Measurements from ENCODE around the gene OSBP.
"Not testable (repeated sequence)": the region's sequence is repeated elsewhere in the genome, so short reads cannot be mapped to it uniquely, and the experiment has no call there.

The OSBP gene

DNA sequence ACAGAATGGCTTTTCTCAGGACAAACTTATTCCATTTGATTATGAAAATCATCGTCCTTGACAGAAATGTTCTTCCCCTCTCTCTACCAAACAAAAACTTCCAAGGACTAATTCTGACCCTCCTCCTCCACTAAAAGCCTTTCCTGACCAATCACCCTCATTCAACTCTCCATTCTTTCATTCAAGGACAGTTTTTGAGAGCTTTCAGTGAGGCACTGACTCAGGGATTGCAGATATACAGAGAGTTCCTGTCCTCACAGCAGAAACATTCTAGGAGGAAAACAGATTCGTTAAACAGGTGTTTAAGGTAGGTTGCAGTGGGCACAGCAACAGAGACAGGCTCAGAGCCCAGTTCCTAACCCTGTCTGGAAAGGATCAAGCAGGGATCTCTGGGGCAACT lies 62.7 kb downstream of the OSBP start:
- peak; percentile 30 for DNase-seq

DNA sequence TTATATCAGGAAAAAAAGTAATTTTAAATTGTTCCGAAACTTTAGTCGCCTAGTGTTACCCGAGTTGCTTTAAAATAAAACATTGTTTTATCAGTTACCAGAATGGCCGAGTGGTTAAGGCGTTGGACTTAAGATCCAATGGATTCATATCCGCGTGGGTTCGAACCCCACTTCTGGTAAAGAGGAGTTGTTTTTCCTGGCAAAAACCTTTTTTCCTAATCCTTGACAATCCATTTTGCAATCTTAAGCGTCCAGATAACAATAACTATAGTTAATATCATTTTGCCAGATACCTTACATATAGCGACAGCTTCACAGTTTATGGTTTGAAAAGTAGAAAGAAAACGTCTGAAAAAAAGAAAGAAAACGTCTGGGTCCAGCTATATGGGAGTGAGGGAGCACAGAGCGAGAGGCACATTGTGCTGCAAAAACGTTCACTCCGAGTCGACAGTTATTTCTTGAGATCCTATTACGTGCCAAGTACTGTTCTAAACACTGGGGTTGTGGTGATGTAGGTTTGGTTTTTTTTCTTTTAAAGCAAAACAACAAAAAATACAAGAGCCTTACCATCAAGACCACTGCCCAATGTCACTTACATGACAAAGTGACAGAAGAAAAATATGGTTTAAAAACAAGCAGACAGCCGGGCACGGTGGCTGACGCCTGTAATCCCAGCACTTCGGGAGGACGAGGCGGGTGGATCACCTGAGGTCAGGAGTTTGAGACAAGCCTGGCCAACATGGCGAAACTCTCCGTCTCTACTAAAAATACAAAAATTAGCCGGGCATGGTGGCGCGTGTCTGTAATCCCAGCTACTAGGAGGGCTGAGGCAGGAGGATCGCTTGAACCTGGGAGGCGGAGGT lies 63.7 kb downstream of the OSBP start:
- DNase-seq: peak; percentile 89

DNA sequence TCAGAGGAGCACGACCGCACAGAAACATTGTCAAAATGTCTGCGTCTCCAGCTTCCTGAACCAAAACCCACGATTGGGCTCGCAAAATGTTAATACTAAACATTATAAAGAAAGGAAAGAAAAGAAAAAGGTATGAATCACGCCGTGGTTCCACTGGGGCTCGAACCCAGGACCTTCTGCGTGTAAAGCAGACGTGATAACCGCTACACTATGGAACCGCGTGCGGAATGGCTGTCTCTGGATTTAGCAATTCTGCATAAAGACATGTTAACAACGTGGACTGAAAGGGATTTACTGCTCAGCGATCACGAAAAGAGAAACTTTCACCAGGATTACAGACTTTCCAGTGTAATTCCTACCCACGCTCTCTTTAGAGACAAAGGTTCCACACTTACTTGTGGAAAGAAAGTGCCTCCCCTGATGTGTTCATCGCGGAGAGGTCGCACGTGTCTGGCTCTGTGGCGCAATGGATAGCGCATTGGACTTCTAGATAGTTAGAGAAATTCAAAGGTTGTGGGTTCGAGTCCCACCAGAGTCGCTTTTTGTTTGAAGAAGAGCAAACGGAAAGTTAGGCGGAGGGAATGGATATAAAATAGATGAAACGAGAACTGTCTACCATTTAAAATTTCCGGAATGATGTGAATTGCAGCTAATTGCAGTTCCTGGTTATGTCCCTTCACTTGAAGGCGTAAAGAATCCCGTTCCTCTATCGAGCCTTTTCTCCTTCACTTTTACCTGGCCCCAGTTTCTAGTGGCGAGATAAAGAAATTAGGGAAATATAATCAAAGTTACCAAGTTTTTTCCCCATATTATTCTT lies 64.5 kb downstream of the OSBP start:
- DNase-seq: peak; percentile 97

DNA sequence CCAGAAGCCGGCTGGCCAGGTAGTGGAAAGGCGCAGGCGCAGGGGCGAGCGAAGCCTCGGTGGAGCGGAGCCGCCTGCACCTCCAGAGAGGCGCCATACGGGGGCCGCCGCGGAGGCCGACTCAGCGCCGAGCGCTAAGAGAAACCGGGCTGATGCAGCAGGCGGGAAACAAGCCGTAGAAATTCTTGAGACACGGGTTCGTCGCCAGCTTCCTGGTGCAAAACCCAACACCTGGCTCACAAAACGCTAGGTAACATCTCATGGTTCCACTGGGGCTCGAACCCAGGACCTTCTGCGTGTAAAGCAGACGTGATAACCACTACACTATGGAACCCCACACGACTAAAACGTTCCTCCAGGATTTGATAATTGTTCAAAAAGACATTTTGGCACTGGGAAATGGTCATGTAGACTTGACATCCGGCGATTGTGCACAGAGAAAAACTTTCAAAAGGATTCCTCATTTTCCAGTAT lies 65.2 kb downstream of the OSBP start:
- peak; percentile 98 for DNase-seq

DNA sequence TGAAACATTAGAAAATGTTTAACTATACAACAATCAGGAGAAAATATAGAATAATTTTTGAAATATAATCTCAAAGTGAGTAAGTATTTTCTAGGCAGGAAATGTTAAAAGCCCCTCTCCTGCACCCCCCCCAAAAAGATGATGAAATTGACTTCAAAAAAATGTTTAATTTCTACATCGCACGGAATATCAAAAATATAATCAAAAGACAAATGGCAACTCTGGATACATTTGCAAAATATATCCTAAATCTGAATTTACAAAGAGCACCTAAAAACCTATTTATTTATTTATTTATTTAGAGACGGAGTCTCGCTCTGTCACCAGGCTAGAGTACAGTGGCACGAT lies 67.3 kb downstream of the OSBP start:
- no peak for DNase-seq

DNA sequence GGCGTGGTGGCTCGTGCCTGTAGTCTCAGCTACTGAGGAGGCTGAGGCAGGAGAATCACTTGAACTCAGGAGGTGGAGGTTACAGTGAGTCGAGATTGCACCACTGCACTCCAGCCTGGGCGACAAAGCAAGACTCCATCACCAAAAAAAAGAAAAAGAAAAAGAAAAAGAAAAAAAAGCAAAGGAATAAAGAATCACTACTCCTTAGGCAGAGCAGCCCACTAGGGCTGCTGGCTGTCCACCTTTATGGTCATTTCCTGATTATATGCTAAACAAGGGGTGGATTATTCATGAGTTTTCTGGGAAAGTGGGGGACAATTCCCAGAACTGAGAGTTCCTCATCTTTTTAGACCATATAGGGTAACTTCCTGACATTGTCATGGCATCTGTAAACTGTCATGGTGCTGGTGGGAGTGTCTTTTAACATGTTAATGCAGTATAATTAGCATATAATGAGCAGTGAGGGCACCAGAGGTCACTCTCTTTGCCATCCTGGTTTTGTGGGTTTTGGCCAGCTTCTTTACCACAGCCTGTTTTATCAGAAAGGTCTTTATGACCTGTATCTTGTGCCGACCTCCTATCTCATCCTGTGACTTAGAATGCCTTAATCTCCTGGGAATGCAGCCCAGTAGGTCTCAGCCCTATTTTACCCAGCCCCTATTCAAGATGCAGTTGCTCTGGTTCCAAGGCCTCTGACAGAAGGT lies 67.8 kb downstream of the OSBP start:
- DNase-seq: not testable (repeated sequence)

DNA sequence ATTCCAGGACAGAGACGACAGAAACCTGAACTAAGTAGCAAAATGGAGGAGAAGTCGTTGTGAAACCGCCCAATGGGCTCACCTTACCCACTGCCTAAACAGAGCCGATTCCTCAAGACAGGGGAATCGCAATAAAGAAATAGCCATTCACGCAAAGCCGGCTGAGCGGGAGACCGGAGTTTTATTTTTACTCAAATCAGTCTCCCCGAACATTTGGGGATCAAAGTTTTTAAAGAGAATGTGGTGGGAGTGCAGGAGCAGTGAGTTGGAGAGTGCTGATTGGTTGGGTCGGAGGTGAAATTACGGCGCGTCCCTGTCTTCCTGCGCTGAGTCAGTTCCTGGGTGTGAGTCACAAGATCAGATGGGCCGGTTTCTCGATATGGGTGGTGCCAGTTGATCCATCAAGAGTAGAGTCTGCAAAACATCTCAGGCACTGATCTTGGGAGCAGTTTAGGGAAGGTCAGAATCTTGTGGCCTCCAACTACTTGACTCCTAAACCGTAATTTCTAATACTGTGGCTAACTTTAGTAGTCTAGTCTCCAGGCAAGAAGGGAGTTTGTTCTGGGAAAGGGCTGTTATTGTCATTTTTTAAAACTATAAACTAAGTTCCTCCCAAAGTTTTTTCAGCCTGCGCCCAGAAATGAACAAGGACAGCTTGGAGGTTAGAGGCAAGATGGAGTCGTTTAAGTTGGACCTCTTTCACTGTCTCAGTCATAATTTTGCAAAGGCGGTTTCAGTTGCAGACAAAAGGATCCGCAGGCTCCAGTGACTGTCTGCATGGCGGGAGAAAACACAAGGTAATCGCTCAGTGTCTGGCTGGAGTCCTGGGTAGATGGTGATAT lies 70.2 kb downstream of the OSBP start:
- DNase-seq: no peak

DNA sequence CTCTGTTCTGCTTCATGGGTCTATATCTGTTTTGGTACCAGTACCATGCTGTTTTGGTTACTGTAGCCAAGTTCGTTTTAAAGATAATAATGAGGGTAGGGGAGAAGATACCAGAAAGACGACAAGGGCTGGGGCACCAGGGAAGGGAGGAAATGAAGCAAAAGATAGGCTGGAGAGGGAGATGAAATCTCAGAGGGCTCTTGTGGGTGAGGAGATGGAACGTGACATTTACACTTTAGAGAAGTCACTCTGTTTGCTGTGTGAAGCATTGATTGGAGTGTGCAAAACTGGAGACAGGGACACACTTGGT lies 70.8 kb downstream of the OSBP start:
- DNase-seq: no peak

DNA sequence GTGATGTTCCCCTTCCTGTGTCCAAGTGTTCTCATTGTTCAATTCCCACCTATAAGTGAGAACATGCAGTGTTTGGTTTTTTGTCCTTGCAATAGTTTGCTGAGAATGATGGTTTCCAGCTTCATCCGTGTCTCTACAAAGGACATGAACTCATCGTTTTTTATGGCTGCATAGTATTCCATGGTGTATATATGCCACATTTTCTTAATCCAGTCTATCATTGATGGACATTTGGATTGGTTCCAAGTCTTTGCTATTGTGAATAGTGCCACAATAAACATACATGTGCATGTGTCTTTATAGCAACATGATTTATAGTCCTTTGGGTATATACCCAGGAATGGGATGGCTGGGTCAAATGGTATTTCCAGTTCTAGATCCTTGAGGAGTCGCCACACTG lies 71.9 kb downstream of the OSBP start:
- not testable (repeated sequence) for DNase-seq

DNA sequence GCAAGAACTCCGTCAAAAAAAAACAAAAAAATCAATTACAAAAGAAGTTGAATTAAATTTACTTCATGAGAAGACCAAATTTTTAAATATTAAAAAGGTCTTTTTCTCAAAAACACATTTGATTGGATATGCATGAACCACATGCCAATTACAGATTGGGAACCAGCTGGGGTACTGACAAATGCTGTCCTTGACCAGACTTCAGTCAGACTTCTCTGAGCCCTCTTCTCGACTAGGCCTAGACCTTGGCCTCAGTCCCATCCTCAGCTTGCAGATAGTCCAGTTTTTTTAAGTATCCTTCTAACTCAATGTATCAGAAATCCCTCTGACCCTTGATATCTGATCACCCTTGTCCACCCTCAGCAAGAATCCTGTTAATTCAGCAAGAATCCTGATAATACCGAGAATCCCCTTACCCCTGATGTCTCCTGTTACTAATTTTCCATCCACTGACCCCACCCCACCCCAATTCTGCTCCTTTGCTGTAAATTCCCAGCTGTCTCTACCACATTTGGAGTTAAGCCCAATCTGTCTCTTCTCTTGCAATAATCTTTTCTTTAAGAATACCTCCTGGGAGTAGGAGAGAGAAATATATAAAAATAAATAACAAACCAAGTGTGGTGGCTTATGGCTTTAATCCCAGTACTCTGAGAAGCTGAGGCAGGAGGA lies 73.3 kb downstream of the OSBP start:
- DNase-seq: no peak

DNA sequence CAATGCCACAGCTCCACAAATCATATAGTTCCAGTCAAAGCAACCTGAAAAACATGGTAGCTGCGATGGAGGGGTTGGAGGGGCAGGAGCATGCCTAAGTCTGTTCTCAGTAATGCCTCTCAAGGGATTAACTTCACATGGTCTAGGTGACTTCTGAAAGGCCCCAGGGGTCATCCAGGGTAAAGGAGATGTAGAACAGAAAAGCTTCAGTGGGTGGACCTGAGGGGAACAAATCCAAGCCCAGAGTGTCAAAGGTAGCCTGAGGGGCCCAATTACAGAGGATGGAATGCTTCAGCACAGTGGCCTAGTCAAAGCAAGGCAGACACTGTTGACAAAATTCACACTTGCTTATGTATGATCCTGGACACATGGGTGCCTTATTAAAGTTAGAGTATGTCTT lies 80.9 kb downstream of the OSBP start:
- no peak for DNase-seq

DNA sequence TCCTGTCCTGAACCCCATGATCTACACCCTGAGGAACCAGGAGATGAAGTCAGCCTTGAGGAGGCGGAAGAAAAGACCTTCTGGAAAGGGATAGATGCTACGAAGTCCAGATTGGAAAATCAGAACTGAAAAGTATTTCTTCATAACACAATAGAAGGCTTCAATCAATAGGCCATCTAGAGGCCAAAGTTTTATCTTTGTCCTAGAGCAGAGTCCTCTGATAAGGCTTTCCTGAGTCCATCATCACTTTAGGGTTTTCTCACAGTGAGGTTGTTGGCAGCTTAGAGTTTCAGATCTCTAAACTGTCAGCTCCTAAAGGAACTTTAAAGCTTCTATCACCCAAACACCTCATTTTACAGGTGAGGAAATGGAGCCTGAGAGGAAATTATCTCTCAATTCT lies 83.0 kb downstream of the OSBP start:
- no peak for DNase-seq

DNA sequence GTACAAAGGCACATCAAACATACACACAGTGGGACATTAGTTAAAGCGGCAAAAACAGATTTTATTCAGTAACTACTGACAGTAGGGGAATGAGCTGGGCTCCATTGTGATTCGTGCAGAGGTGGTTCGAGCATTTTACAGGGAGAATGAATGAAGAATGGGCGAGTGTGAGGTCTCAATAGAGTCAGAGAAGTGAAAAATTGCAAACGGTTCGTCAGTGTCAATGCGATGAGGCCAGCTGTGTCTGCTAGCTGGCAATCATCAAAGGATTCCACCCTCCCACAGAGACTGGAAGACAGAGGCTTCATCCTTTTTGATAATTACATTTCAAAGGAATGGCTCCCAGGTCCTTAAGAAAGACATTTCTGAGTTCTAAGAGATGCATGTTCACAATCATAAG lies 86.9 kb downstream of the OSBP start:
- DNase-seq: no peak
